H1 (cell line): ENCODE measurements around the gene PLCB4. TPM values are rescaled to one million over a fixed set of nuclear protein-coding genes. Genes with fewer than 3 reads are reported as not detected.

ENCODE experiments used
- CTCF ChIA-PET: fragments of 300-600 bp; sonication (Branson Sonifier 250); formaldehyde crosslinking; loops from one replicate; lab custom pipeline; 2021; ENCODE audit not compliant: partially characterized antibody; lab: Charles Lee
- POLR2A ChIA-PET: fragments of 300-600 bp; sonication (Branson Sonifier 250); formaldehyde crosslinking; loops from one replicate; lab custom pipeline; 2021; ENCODE audit warnings: inconsistent platforms; ENCODE audit not compliant: partially characterized antibody; lab: Charles Lee
- DNase-seq, 2 experiments: peaks; one replicate each; pipeline versions ENCODE4 v3.0.0 to v3.0.0-alpha.2; 2010 to 2022; ENCODE audit warnings: low spot score in 2 of 2, low read depth in 1 of 2, mixed read lengths in 1 of 2
- FAIRE-seq: peaks from 2 replicates; lab custom pipeline; 2011; peaks lifted over from hg19 to GRCh38; lab: Jason Lieb, UNC
- H2AFZ ChIP-seq: 2 replicates; pipeline ENCODE4 v1.8.1; 2012; ENCODE audit warnings: low read length, inconsistent platforms
- H2AK5ac ChIP-seq: 2 replicates; pipeline ENCODE4 v1.6.1; 2013; ENCODE audit warnings: low read depth, low read length
- H2BK120ac ChIP-seq: replicated peaks from 2 replicates; pipeline ENCODE3; 2013; ENCODE audit warnings: low read depth, low read length, inconsistent platforms
- H2BK12ac ChIP-seq: 2 replicates; pipeline ENCODE4 v1.6.1; 2013; ENCODE audit warnings: low read depth, low read length
- H2BK15ac ChIP-seq: 2 replicates; pipeline ENCODE4 v1.6.1; 2013; ENCODE audit warnings: low read length
- H2BK20ac ChIP-seq: 2 replicates; pipeline ENCODE4 v1.6.1; 2013; ENCODE audit warnings: low read length
- H2BK5ac ChIP-seq: 2 replicates; pipeline ENCODE4 v1.6.1; 2013; ENCODE audit warnings: low read depth, low read length
- H3K14ac ChIP-seq: 2 replicates; pipeline ENCODE4 v1.6.1; 2013; ENCODE audit warnings: inconsistent platforms; ENCODE audit not compliant: insufficient read length
- H3K18ac ChIP-seq: 2 replicates; pipeline ENCODE4 v1.6.1; 2013; ENCODE audit warnings: low read length; ENCODE audit errors: extremely low read depth
- H3K23ac ChIP-seq: 2 replicates; pipeline ENCODE4 v1.6.1; 2013; ENCODE audit warnings: inconsistent platforms; ENCODE audit not compliant: insufficient read length
- H3K23me2 ChIP-seq: 2 replicates; pipeline ENCODE4 v1.6.1; 2013; ENCODE audit warnings: low read depth, low read length
- H3K27ac ChIP-seq: 2 replicates; pipeline ENCODE4 v1.6.1; 2011; ENCODE audit warnings: low read depth, low read length, inconsistent platforms
- H3K27me3 ChIP-seq, 4 experiments: replicated peaks in 1 of 4; 1 replicate in 1 of 4; 2 replicates in 3 of 4; pipeline versions ENCODE4 v1.6.1 to v1.8.1; 2011 to 2013; ENCODE audit warnings: low read length in 3 of 4, mild to moderate bottlenecking in 3 of 4, inconsistent platforms in 2 of 4, mixed read lengths in 2 of 4, moderate library complexity in 1 of 4; ENCODE audit not compliant: control insufficient read depth in 3 of 4, insufficient read depth in 3 of 4; ENCODE audit errors: extremely low read depth in 1 of 4
- H3K36me3 ChIP-seq, 4 experiments: 2 replicates each; pipeline versions ENCODE4 v1.6.1 to v1.8.1; 2011 to 2013; ENCODE audit warnings: mild to moderate bottlenecking in 4 of 4, low read length in 3 of 4, moderate library complexity in 2 of 4, control low read depth in 1 of 4, inconsistent platforms in 1 of 4; ENCODE audit not compliant: insufficient read depth in 4 of 4, control insufficient read depth in 2 of 4
- H3K4ac ChIP-seq: replicated peaks from 2 replicates; pipeline ENCODE3; 2013; ENCODE audit warnings: low read length, low read depth, mixed read lengths, inconsistent platforms; ENCODE audit not compliant: insufficient read length
- H3K4me1 ChIP-seq, 4 experiments: replicated peaks in 1 of 4; 1 replicate in 1 of 4; 2 replicates in 3 of 4; pipeline versions ENCODE4 v1.6.1 to v1.8.1; 2011 to 2013; ENCODE audit warnings: low read length in 3 of 4, inconsistent platforms in 2 of 4, mixed read lengths in 1 of 4; ENCODE audit not compliant: insufficient read depth in 4 of 4, control insufficient read depth in 3 of 4
- H3K4me2 ChIP-seq, 2 experiments: 2 replicates each; pipeline versions ENCODE4 v1.6.1 to v1.8.1; 2011 to 2013; ENCODE audit warnings: low read depth in 2 of 2, low read length in 2 of 2, control low read depth in 1 of 2, inconsistent platforms in 1 of 2, mild to moderate bottlenecking in 1 of 2; ENCODE audit not compliant: insufficient read depth in 1 of 2
- H3K4me3 ChIP-seq, 4 experiments: fragments of 200-600, 300-600 bp in 1 of 4; sonication (generic), shearing (Covaris generic), sonication (Bioruptor Twin) in 1 of 4; 2 replicates each; pipeline versions ENCODE4 v1.5.1 to v1.8.1; 2011 to 2016; ENCODE audit warnings: low read length in 4 of 4, low read depth in 3 of 4, control low read depth in 2 of 4, inconsistent platforms in 2 of 4, mild to moderate bottlenecking in 2 of 4, mixed read lengths in 1 of 4, moderate library complexity in 1 of 4; ENCODE audit not compliant: insufficient read depth in 2 of 4; ENCODE audit errors: extremely low read depth in 1 of 4
- H3K56ac ChIP-seq: replicated peaks from 2 replicates; pipeline ENCODE3; 2013; ENCODE audit warnings: low read depth, mild to moderate bottlenecking, mixed read lengths, low read length, inconsistent platforms; ENCODE audit not compliant: insufficient read length
- H3K79me1 ChIP-seq: 2 replicates; pipeline ENCODE4 v1.6.1; 2013; ENCODE audit warnings: low read depth, low read length, control low read depth
- H3K79me2 ChIP-seq, 2 experiments: 2 replicates each; pipeline versions ENCODE4 v1.6.1 to v1.8.1; 2012 to 2013; ENCODE audit warnings: low read length in 2 of 2, mild to moderate bottlenecking in 2 of 2, inconsistent platforms in 1 of 2; ENCODE audit not compliant: insufficient read depth in 2 of 2, control insufficient read depth in 1 of 2
- H3K9ac ChIP-seq, 4 experiments: replicated peaks in 1 of 4; 1 replicate in 1 of 4; 2 replicates in 3 of 4; pipeline versions ENCODE4 v1.6.1 to v1.8.1; 2011 to 2013; ENCODE audit warnings: low read depth in 3 of 4, low read length in 3 of 4, control low read depth in 2 of 4, mild to moderate bottlenecking in 2 of 4, moderate library complexity in 2 of 4, inconsistent platforms in 1 of 4; ENCODE audit errors: extremely low read depth in 1 of 4
- H3K9me3 ChIP-seq, 2 experiments: 2 replicates each; pipeline versions ENCODE4 v1.6.1 to v1.8.1; 2012 to 2013; ENCODE audit warnings: mild to moderate bottlenecking in 2 of 2, moderate library complexity in 2 of 2, control low read depth in 1 of 2, inconsistent platforms in 1 of 2, low read depth in 1 of 2, low read length in 1 of 2, mixed read lengths in 1 of 2; ENCODE audit not compliant: insufficient read depth in 2 of 2
- H4K20me1 ChIP-seq, 2 experiments: replicated peaks in 1 of 2; 2 replicates each; pipeline versions ENCODE3 to v1.8.1; 2011 to 2013; ENCODE audit warnings: inconsistent platforms in 2 of 2, low read length in 2 of 2, mild to moderate bottlenecking in 1 of 2; ENCODE audit not compliant: insufficient read depth in 2 of 2, control insufficient read depth in 1 of 2
- H4K5ac ChIP-seq: 2 replicates; pipeline ENCODE4 v1.6.1; 2013; ENCODE audit warnings: low read length, low read depth, mixed read lengths, inconsistent platforms; ENCODE audit not compliant: insufficient read length
- H4K8ac ChIP-seq: 2 replicates; pipeline ENCODE4 v1.8.0; 2013; ENCODE audit warnings: mild to moderate bottlenecking, moderate library complexity, low read length, inconsistent platforms; ENCODE audit not compliant: insufficient read depth; ENCODE audit errors: extremely low read depth
- H4K91ac ChIP-seq: replicated peaks from 2 replicates; pipeline ENCODE3; 2013; ENCODE audit warnings: low read length, mixed read lengths, inconsistent platforms; ENCODE audit not compliant: insufficient read length
- CBX5 ChIP-seq: fragments of 300-800, 300-1000 bp; sonication (generic); IDR thresholded peaks from 2 replicates; pipeline ENCODE4 v1.7.1; 2016; ENCODE audit warnings: antibody characterized with exemption, low read length, low read depth
- CHD1 ChIP-seq: IDR thresholded peaks from 2 replicates; pipeline ENCODE4 v1.6.1; 2012; ENCODE audit warnings: low read depth, low read length, improper control_type of control experiment
- FOSL1 ChIP-seq: IDR thresholded peaks from 2 replicates; pipeline ENCODE4 v1.6.1; 2011; ENCODE audit warnings: mild to moderate bottlenecking, low read depth, low read length, moderate library complexity; ENCODE audit not compliant: insufficient read depth
- GABPA ChIP-seq: IDR thresholded peaks from 2 replicates; pipeline ENCODE4 v1.6.1; 2011; ENCODE audit warnings: mild to moderate bottlenecking, low read length, moderate library complexity, borderline replicate concordance; ENCODE audit not compliant: insufficient read depth
- HDAC2 ChIP-seq, 2 experiments: fragments of 300-600 bp in 1 of 2; sonication (generic) in 1 of 2; IDR thresholded peaks; 2 replicates each; pipeline ENCODE4 v1.6.1; 2011 to 2012; ENCODE audit warnings: low read depth in 2 of 2, low read length in 2 of 2, mild to moderate bottlenecking in 2 of 2, moderate library complexity in 2 of 2, borderline replicate concordance in 1 of 2, inconsistent platforms in 1 of 2
- NRF1 ChIP-seq: IDR thresholded peaks from 2 replicates; pipeline ENCODE4 v1.6.1; 2011; ENCODE audit warnings: mild to moderate bottlenecking, low read depth, low read length, improper control_type of control experiment
- POLR2A ChIP-seq, 2 experiments: IDR thresholded peaks; 1 replicate in 1 of 2; 2 replicates in 1 of 2; pipeline ENCODE4 v1.6.1; 2011; ENCODE audit warnings: low read depth in 2 of 2, low read length in 2 of 2, mild to moderate bottlenecking in 2 of 2; ENCODE audit errors: control extremely low read depth in 1 of 2
- RAD21 ChIP-seq, 2 experiments: IDR thresholded peaks in 1 of 2; conservative IDR thresholded peaks in 1 of 2; 2 replicates each; pipeline ENCODE4 v1.6.1; 2011; ENCODE audit warnings: low read depth in 2 of 2, low read length in 2 of 2, improper control_type of control experiment in 1 of 2, inconsistent platforms in 1 of 2, mild to moderate bottlenecking in 1 of 2, moderate library complexity in 1 of 2
- SP2 ChIP-seq: IDR thresholded peaks from 2 replicates; pipeline ENCODE4 v1.6.1; 2012; ENCODE audit warnings: mild to moderate bottlenecking, low read length, inconsistent platforms
- SUZ12 ChIP-seq: fragments of 200-600 bp; sonication (generic); IDR thresholded peaks from 2 replicates; pipeline ENCODE4 v1.6.1; 2012; ENCODE audit warnings: mild to moderate bottlenecking, inconsistent platforms, low read length, moderate library complexity, mixed read lengths
- TBP ChIP-seq: IDR thresholded peaks from 2 replicates; pipeline ENCODE4 v1.6.1; 2011; ENCODE audit warnings: low read depth, low read length, improper control_type of control experiment
- TEAD4 ChIP-seq: IDR thresholded peaks from 2 replicates; pipeline ENCODE4 v1.6.1; 2012; ENCODE audit warnings: low read depth, low read length, inconsistent platforms, mixed read lengths
- WGBS, 2 experiments: shearing (Covaris generic) in 1 of 2; methylation state at CpG; one replicate each; pipeline versions ENCODE4 v1.1.6 to v1.1.7; 2013 to 2015; ENCODE audit warnings: low lambda C conversion rate in 2 of 2, mixed read lengths in 2 of 2, inconsistent platforms in 1 of 2, low coverage in 1 of 2, missing lambda C conversion rate in 1 of 2; ENCODE audit not compliant: insufficient replicate concordance in 2 of 2, insufficient coverage in 1 of 2, insufficient read length in 1 of 2; ENCODE audit errors: extremely low coverage in 1 of 2, missing lambda C conversion rate in 1 of 2; 5-methylcytosine and 5-hydroxymethylcytosine counted together
- polyA plus RNA-seq, 7 experiments: library from polyadenylated mRNA; depleted of rRNA in 3 of 7; stranded (reverse) in 5 of 7; unstranded in 2 of 7; fragments of >200 nt in 5 of 7; fragments of 200-250 nt in 2 of 7; gene quantifications; 1 replicate in 5 of 7; 2 replicates in 1 of 7; 4 replicates in 1 of 7; pipeline versions ENCODE4 v1.2.1 to v1.2.3, GENCODE V29; 2011 to 2013; ENCODE audit warnings: missing spikeins in 2 of 7, mixed read lengths in 2 of 7
- total RNA-seq: library from RNA; stranded (reverse); fragmentation: NEBNext Ultra II Directional; extraction: Animal tissue kit (Norgen Biotek cat#: 25700); gene quantifications from 2 replicates; pipeline ENCODE4 v1.2.1, GENCODE V29; 2021
- TF ChIP-seq, protein P1 (sequence below): IDR thresholded peaks from 2 replicates; pipeline ENCODE4 v1.6.1; 2011; ENCODE audit warnings: low read depth, mild to moderate bottlenecking, low read length; ENCODE audit not compliant: insufficient read depth

The PLCB4 gene
- total and polyA plus RNA-seq, 2 of the 8 experiments (the other 6 are each of a cell fraction or from before 2014, with no cell fraction given) = 3.2 to 14.1 TPM

DNA sequence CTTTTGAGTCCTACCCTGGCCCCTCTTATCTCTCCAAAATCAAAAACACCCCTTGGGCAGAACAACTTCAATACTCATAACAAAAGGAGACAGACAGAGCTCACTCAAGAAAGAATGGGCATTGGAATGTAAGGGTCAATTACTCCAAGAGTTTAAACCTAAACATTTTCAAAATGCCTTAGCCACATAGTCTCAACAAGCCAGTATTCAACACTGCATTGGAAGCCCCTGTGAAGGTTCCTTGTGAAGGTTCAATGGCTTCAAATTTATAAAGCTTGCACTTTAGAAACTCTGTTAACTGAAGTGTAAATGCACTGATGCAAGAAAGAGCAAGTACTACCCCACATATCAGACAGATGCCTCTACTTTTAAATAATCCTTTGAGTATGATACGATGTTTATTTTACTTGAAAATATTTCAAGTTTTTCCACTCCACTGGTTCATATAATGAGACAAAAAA is 306.4 kb downstream of the PLCB4 start:
- no peak overlapping the region for H3K18ac ChIP-seq
- no peaks in the 10 kb centered on the region for H4K20me1 ChIP-seq
- H3K27me3 ChIP-seq = no peaks in the 10 kb centered on the region
- no peak overlapping the region for H2BK120ac ChIP-seq
- no peaks in the 10 kb centered on the region for H3K79me1 ChIP-seq
- H3K14ac ChIP-seq = no peak overlapping the region
- no peak overlapping the region for H4K91ac ChIP-seq
- H2AFZ ChIP-seq = no peak overlapping the region
- H3K4me3 ChIP-seq = peak overlapping the region in 1 of 4 experiments; percentile 16; a peak in 1 of 8 replicates
- 88% methylated on average over 1 of the region's 1 CpG; no CpG with 5 or more reads in 1 of the 2 experiments for WGBS, 2 experiments
- H4K5ac ChIP-seq = no peak overlapping the region
- no peak for DNase-seq
- H3K27ac ChIP-seq = no peak overlapping the region
- no peak overlapping the region for H3K9ac ChIP-seq
- no peak overlapping the region for H2BK12ac ChIP-seq
- no peak overlapping the region for H2BK20ac ChIP-seq
- H3K4me1 ChIP-seq = peaks cover 0 to 11% (median 1%) of the 10 kb centered on the region in 4 experiments; a peak in 1 of 7 replicates
- H4K8ac ChIP-seq = no peak overlapping the region
- no peak overlapping the region for H3K23ac ChIP-seq
- ChIA-PET CTCF (interaction anchor here (1.4 to 2.1 kb wide), 5 partner anchors 16 to 619 kb away, joined by 3 to 5 read pairs (median 4); no protein-coding TSS in a partner anchor), POLR2A (no interaction called here)
- H3K23me2 ChIP-seq = no peaks in the 10 kb centered on the region
- H2AK5ac ChIP-seq = no peak overlapping the region
- no peaks in the 10 kb centered on the region for H3K79me2 ChIP-seq
- no peak overlapping the region for H2BK5ac ChIP-seq
- no peak overlapping the region for H3K4ac ChIP-seq
- no peaks in the 10 kb centered on the region; a peak in 1 of 8 replicates for H3K36me3 ChIP-seq
- peak overlapping the region; percentile 22 to 40; a peak in 2 of 4 replicates for H3K4me2 ChIP-seq
- H2BK15ac ChIP-seq = no peak overlapping the region
- FAIRE-seq = peak; percentile 77
- H3K9me3 ChIP-seq = no peaks in the 10 kb centered on the region
- no peak overlapping the region for H3K56ac ChIP-seq
- TF ChIP-seq POLR2A (IDR thresholded peaks at IDR 0.05; ENCODE audit: control extremely low read depth in 1 of 2, low read depth in 2 of 2, low read length in 2 of 2) = no peak
- TF ChIP-seq FOSL1 = no peak
- no peak for TF ChIP-seq CBX5
- TF ChIP-seq RAD21 (IDR thresholded peaks at IDR 0.05 in 1 of 2, conservative IDR thresholded peaks at IDR 0.05 in 1 of 2; ENCODE audit: low read depth in 2 of 2, low read length in 2 of 2) = no peak
- TF ChIP-seq NRF1 = no peak
- no peak for TF ChIP-seq CHD1
- TF ChIP-seq TBP = no peak
- no peak for TF ChIP-seq SUZ12
- no peak for TF ChIP-seq SP2
- TF ChIP-seq HDAC2 (IDR thresholded peaks at IDR 0.05; ENCODE audit: borderline replicate concordance in 1 of 2, low read depth in 2 of 2, low read length in 2 of 2) = no peak
- TF ChIP-seq, protein P1, sequence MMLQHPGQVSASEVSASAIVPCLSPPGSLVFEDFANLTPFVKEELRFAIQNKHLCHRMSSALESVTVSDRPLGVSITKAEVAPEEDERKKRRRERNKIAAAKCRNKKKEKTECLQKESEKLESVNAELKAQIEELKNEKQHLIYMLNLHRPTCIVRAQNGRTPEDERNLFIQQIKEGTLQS = no peak
- no peak for TF ChIP-seq GABPA
- TF ChIP-seq TEAD4 = 0 out of 2 replicates have a peak, but pooled peaks have one; percentile 18
